ENCODE results near the gene RALGPS1. TPM values are rescaled to one million over a fixed set of nuclear protein-coding genes. Genes with fewer than 3 reads are reported as not detected.

Gene RALGPS1
- total RNA-seq, 1 experiment from 2014 or later, result 18.6 TPM

- H3K4me1 Mint-ChIP-seq, result peaks cover 10% of the 10 kb centered on the region in 2 experiments
- no peak overlapping the region for H2BK5ac ChIP-seq (ENCODE audit: insufficient read length, low read length)
- no peak overlapping the region for H2AFZ ChIP-seq (ENCODE audit: low read length)
- H4K20me1 ChIP-seq (ENCODE audit: control insufficient read depth, insufficient read depth, insufficient read length), result no peaks in the 10 kb centered on the region
- no peaks in the 10 kb centered on the region for H3K9me3 Mint-ChIP-seq
- H3K27ac ChIP-seq (ENCODE audit: insufficient read length, low read depth, low read length), result no peak overlapping the region
- H4K5ac ChIP-seq (ENCODE audit: insufficient read length, low read depth, low read length), result no peak overlapping the region
- no peak overlapping the region for H4K8ac ChIP-seq (replicated peaks; ENCODE audit: insufficient read length, low read depth, low read length)
- H3K9me3 ChIP-seq (ENCODE audit: control insufficient read depth, low read depth, low read length), result no peaks in the 10 kb centered on the region
- H3K79me1 ChIP-seq (ENCODE audit: insufficient read depth, low read depth, low read length, poor library complexity, severe bottlenecking), result no peaks in the 10 kb centered on the region
- no peak overlapping the region for H4K91ac ChIP-seq (ENCODE audit: insufficient read length, low read depth, low read length)
- no peak for DNase-seq
- WGBS (ENCODE audit: extremely low coverage, insufficient read length, low lambda C conversion rate), result no CpG with 5 or more reads among the region's 7 CpGs
- no peak overlapping the region for H2BK12ac ChIP-seq (ENCODE audit: insufficient read length, low read depth, low read length)
- no peak overlapping the region for H2AK5ac ChIP-seq (ENCODE audit: insufficient read length, low read length)
- H2BK120ac ChIP-seq (ENCODE audit: low read depth, low read length, poor library complexity, severe bottlenecking), result no peak overlapping the region
- H3K4me2 ChIP-seq (ENCODE audit: insufficient read depth, insufficient read length, low read length), result no peak overlapping the region
- H3K14ac ChIP-seq (ENCODE audit: insufficient read depth, low read length), result no peak overlapping the region
- no peak overlapping the region for H2BK20ac ChIP-seq (ENCODE audit: low read depth, low read length, poor library complexity, severe bottlenecking)
- no peaks in the 10 kb centered on the region; a peak in 1 of 7 replicates for H3K36me3 Mint-ChIP-seq (ENCODE audit: insufficient read depth in 1 of 3, low read depth in 3 of 3)
- H3K18ac ChIP-seq (ENCODE audit: insufficient read length, low read depth, low read length), result no peak overlapping the region
- no peak overlapping the region for H3K56ac ChIP-seq (ENCODE audit: insufficient read length, low read depth, low read length)
- H3K27ac Mint-ChIP-seq, result no peak overlapping the region
- no peak for TF ChIP-seq CTCF (conservative IDR thresholded peaks at IDR 0.05)
- H3K27me3 Mint-ChIP-seq (ENCODE audit: low read depth), result no peaks in the 10 kb centered on the region; the same call in 1 of the 2 replicates
- no peak overlapping the region for H3K23ac ChIP-seq (ENCODE audit: insufficient read length, low read depth, low read length)
- no peaks in the 10 kb centered on the region for H3K79me2 ChIP-seq (ENCODE audit: insufficient read depth, low read length)
- no peak overlapping the region for H3K4me3 Mint-ChIP-seq
- no peaks in the 10 kb centered on the region for H3K27me3 ChIP-seq (ENCODE audit: insufficient read depth, low read length)
- no peak overlapping the region for H3K4ac ChIP-seq (ENCODE audit: low read depth, low read length)
- H3K23me2 ChIP-seq (ENCODE audit: insufficient read length, low read depth, low read length, poor library complexity, severe bottlenecking), result no peaks in the 10 kb centered on the region
- no peak overlapping the region for H3K9ac ChIP-seq (ENCODE audit: extremely low read depth, insufficient read length, low read length)
- H2BK15ac ChIP-seq (ENCODE audit: low read depth, low read length), result no peak overlapping the region
- peaks cover 4% of the 10 kb centered on the region; the same call in 1 of the 2 replicates for H3K4me1 ChIP-seq (ENCODE audit: insufficient read depth, low read length)
- H3T11ph ChIP-seq (ENCODE audit: low read length), result no peak overlapping the region
Measured at GRCh38 chr9:127149010-127149409, 234.4 kb downstream of the RALGPS1 start.

All from H9 (cell line).